Fibroblast of skin of back (primary cell): ENCODE measurements around the gene EXD2.
"Not testable (repeated sequence)": the region's sequence is repeated elsewhere in the genome, so short reads cannot be mapped to it uniquely, and the experiment has no call there.

ENCODE experiments used
- DNase-seq: peaks from one replicate; pipeline ENCODE4 v3.0.0-alpha.2; 2013

Gene EXD2

DNA sequence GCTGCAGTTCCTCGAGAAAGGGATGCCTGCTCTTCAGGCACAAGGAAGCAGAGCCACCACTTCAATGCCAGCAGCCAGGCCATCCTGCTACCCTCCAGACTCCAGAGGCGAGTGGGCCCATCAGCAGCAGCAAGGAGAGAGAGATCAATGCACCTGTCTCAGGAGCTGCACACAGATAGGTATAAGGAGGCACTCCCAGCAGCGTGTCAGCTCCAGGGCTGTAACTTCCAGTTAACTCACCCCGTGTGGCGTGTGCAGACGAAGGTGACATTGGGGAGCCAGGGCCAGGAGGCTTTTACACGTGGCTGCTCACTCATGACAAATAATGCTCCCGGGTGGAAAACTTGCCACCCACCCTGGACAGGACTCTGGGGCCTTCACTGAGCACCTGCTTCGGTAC, 92.9 kb downstream of the EXD2 start:
- no peak for DNase-seq

DNA sequence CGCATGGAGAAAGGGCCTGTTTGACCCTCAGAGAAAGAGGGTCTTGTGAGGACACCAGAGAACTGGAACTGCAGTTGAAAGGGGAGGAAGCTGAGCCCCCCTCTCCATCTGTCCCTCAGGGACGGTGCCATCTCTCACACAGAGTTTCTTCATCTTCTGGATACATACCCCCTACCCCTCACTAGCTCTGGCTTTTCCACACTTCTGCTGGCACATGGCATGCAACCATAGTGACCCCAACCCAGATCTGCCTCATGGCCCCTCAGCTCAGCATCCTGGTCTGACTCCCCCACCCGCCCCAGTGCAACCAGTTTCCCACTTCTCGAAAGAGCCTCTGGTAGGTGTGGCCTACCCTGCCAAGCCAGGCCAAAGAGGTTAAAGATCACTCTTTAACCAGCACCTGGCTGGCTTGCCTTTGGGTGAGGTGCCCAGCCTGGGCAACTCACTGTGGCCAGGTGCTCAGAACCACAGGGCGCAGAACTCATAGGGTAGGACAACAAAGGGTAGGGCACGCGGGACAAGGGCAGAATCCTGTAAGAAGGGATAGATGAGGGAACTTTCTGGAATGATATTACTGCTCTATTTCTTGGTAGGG, 94.5 kb downstream of the EXD2 start:
- DNase-seq, result no peak

DNA sequence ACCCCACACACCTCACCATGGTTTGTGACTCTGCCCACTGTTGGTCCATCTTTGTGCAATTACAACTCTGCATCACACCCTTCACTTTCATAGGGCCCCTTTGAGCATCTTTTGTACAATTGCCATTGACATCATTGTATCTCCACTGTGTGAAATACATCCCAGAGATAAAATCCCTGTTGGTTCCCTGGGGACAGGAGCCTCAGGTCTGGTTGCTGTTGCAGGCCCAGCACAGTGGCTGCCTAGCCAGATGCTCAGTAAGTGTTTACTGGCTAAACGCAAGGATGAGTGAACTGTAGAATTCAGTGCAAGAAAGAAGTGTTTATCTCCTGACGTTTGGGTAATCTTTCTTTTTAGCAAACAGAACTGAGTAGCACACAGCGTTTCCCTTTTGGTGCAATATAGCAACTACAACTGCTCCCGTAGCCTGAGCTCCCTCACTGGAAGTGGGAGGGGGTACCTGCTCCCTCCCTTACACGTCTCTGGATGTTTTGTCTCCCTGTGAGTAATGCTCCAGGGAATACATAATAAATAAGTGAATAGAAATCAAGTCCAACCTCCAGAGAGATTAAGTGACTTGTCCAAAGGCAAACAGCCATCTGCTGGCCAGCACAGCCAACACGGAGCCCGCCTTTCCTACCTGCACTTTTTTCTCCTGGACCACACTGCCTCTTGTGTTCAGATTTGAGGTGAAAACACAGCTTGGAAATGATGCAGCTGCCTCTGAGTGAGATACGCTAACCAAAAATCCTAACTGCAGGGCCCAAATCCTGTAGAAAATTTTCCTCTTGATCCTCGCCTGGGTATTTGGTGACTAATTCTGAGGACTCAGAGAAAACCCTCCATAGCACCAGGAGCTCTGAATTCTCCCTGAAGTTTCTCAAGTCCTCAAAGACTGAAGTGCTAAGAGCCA, 96.1 kb downstream of the EXD2 start:
- DNase-seq, result no peak

DNA sequence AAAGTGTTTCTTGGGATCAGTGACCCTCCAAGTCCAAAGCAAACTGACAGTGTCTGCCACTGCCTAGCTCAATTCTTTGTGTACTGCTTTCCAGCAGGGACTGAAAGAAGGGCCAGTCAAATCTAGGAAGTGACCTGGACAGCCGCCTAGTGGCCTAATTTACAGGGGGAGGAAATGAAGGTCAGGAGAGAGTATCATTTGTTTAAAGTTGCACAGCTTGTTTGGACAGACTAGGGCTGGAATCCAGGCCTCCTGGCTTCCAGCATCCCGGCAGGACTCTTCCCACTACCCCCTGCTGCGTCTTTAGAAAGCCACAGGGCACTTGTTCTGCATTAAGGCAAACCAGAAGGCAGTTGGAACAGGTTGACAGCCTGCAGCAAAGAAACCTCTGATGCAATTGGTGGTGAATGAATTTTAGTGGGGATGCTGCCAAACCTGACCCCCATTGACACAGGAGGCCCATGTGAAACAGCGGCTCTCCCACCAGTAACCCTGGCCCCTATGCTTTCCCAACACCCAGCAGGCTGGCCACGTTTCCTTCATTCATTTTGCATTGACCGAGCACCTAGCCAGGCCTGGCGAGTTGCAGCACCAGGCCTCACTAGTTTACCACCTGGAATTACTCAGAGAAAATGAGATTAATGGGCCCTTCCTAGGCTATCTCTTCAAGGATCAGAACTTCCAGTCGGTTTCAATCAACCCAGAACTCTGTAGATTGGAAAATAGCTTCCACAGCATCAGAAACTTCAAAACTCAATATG, 96.9 kb downstream of the EXD2 start:
- peak; percentile 23 for DNase-seq

DNA sequence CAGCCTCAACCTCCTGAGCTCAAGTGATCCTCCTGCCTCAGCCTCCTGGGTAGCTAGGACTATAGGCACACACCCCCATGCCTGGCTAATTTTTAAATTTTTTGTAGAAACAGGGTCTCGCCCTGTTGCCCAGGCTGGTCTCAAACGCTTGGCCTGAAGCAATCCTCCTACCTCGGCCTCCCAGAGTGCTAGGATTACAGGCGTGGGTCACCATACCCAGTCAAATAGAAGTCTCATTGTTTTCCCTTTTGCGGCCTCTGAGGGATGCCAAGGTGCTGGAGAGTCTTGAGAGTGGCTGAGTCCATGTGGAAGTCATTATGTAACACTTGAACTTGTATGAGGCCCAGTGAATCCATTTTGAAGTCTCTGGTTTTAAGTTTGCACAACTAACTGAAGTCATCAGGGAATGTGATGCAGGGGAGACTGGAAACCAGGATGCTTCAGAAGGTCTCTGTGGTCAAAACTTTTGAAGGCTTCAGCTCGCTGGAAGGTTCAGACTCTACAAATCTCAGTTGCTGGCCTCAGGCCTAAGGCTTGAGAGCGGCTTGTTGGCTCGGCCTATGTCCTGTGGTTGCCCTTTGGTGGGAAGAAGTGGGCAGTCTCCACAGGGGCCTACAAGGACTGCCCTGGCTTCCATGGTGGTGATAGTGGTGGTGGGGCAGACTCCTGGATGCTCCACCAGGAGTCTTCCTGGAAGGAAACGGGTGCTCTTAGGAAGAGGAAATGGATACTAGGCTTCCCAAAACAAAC, 97.8 kb downstream of the EXD2 start:
- no peak for DNase-seq

DNA sequence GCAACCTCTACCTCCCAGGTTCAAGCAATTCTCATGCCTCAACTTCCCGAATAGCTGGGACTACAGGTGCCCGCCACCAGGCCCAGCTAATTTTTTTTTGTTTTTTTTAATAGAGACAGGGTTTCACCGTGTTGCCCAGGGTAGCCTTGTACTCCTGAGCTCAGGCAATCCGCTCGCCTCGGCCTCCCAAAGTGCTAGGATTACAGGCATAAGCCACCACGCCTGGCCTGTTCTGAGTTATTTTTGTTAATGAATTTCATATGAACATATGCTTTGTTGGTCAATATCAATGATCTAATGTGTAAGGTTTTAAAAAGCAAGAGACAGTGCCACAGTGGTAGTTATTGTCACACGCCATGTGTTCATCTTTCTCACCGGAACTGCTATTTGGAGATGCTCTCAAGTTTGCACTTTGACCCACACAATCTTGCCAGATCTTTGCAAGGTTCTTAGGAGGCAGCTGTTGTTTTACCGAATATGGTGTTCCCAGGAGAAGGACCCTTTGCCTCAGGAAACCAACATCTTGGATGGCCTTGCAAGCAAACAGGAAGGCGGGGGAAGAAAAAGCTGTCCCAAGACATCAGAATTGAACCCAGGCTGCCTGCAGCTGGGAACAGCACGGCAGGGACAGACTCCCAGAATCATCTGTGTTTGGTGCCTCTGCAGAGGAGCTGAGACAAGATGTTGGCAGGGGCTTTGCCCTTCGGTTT, 98.7 kb downstream of the EXD2 start:
- no peak for DNase-seq

DNA sequence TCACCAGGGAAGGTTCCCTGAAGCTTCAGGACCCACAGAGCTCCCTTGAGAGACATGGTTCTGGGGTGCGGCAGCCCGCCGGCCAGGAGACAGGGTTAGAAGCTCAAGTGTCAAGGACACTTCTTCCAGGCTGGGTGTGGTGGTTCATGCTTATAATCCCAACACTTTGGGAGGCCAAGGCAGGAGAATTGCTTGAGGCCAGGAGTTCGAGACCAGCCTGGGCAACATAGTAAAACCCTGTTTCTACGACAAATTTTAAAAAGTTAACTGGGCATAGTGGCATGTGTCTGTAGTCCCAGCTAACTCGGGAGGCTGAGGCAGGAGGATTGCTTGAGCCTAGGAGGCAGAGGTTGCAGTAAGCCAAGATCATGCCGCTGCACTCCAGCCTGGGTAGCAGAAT, 99.6 kb downstream of the EXD2 start:
- DNase-seq, result not testable (repeated sequence)

DNA sequence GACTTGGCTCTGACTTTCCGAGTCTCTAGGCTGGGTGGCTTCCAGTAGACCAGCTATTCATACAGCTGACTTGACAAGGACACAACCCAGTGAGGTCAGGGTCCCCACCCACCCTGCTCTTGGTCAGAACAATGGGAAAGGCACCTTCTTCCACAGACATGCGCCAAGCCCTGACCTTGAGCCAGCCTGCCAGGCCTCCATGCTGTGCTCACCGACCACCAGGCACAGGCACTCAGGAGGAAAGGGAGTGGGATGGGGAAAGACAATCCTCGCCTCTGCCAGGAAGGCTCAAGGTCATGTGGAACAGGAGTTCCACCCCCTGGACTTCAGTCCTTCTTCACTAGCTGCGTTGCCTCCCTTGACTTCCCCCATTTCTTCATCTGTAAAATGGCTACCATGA, 100.1 kb downstream of the EXD2 start:
- DNase-seq, result no peak

DNA sequence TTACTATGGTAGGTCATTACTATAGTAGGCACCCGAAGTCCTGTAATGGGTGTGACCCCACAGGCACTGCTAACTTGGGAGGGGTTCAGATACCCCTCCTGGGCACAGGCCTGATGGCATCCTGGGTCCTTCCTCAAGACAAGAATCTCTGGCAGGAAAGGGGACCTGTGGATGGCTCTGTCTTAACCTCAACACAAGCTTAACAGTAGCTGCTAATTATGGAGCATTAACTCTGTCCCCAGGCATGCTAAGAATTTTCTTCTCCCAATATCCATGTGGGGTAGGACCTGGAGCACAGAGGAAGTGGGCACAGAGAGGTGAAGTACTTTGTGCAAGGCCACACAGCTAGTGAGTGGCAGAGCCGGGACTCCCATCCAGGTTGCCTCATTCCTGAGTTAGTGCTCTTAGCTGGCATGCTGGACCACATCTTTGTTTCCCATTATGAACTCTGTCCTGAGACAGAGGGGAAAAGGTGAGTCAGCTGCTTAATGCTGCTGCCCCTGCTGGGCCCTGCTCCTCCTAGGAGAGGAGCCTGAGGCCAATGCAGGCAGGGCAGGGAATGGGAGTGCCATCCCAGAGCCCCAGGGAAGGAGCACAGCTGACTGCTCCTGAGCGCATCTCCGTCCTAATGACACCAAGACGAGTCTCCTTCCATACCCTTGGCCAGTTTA, 100.7 kb downstream of the EXD2 start:
- DNase-seq, result peak; percentile 23
